PFSK-1 (cell line): Measurements from ENCODE around the gene DDOST.

ENCODE experiments used
- FOXP2 ChIP-seq: optimal IDR thresholded peaks from 2 replicates; pipeline ENCODE3; 2011; ENCODE audit warnings: borderline replicate concordance, control low read depth, inconsistent platforms; ENCODE audit not compliant: insufficient read depth; ENCODE audit errors: extremely low read length, extremely low read depth
- POLR2AphosphoS5 ChIP-seq: IDR thresholded peaks from 2 replicates; pipeline ENCODE4 v1.6.1; 2012; ENCODE audit warnings: low read depth, mild to moderate bottlenecking, control low read depth, low read length, moderate library complexity
- SIN3A ChIP-seq: IDR thresholded peaks from 2 replicates; pipeline ENCODE4 v1.6.1; 2012; ENCODE audit warnings: mild to moderate bottlenecking, low read length, moderate library complexity, borderline replicate concordance; ENCODE audit not compliant: insufficient read depth
- TAF1 ChIP-seq: IDR thresholded peaks from 2 replicates; pipeline ENCODE4 v1.6.1; 2012; ENCODE audit warnings: low read length, control low read depth, borderline replicate concordance; ENCODE audit not compliant: insufficient read depth
- TF ChIP-seq, protein P1 (sequence below), 2 experiments: IDR thresholded peaks; 2 replicates each; pipeline versions ENCODE4 v1.6.1 to v1.8.0; 2011 to 2012; ENCODE audit warnings: low read depth in 2 of 2, low read length in 2 of 2, control low read depth in 1 of 2, inconsistent platforms in 1 of 2, mild to moderate bottlenecking in 1 of 2, moderate library complexity in 1 of 2; ENCODE audit not compliant: insufficient read depth in 1 of 2

The DDOST gene

DNA sequence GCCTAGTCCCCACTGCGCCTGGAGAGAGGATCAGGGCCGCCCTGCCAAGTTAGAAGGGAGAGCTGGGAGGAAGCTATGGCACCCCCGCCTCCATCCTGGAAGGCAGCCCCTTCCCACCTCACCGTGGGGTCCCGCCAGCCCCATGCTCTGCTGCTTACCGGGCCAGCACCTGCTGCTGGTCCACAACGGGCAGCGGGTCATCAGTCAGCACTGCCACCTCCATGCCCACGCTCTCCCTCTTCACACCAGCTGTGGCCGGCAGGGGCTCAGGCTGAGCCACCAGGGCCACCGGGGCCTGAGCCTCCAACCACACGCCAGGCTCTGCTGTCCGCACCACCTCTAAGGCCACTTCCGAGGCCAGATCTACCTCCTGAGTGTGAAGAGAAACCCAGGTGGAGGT lies 23.5 kb upstream of the DDOST start:
- no peak for TF ChIP-seq FOXP2
- TF ChIP-seq POLR2AphosphoS5: no peak
- no peak for TF ChIP-seq SIN3A
- no peak for TF ChIP-seq TAF1
- TF ChIP-seq, protein P1, sequence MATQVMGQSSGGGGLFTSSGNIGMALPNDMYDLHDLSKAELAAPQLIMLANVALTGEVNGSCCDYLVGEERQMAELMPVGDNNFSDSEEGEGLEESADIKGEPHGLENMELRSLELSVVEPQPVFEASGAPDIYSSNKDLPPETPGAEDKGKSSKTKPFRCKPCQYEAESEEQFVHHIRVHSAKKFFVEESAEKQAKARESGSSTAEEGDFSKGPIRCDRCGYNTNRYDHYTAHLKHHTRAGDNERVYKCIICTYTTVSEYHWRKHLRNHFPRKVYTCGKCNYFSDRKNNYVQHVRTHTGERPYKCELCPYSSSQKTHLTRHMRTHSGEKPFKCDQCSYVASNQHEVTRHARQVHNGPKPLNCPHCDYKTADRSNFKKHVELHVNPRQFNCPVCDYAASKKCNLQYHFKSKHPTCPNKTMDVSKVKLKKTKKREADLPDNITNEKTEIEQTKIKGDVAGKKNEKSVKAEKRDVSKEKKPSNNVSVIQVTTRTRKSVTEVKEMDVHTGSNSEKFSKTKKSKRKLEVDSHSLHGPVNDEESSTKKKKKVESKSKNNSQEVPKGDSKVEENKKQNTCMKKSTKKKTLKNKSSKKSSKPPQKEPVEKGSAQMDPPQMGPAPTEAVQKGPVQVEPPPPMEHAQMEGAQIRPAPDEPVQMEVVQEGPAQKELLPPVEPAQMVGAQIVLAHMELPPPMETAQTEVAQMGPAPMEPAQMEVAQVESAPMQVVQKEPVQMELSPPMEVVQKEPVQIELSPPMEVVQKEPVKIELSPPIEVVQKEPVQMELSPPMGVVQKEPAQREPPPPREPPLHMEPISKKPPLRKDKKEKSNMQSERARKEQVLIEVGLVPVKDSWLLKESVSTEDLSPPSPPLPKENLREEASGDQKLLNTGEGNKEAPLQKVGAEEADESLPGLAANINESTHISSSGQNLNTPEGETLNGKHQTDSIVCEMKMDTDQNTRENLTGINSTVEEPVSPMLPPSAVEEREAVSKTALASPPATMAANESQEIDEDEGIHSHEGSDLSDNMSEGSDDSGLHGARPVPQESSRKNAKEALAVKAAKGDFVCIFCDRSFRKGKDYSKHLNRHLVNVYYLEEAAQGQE (IDR thresholded peaks at IDR 0.05; ENCODE audit: insufficient read depth in 1 of 2, low read depth in 2 of 2, low read length in 2 of 2): no peak

GRCh38 chr1:20684050-20684620 lies 23.0 kb upstream of the DDOST start:
- TF ChIP-seq, protein P1 (IDR thresholded peaks at IDR 0.05; ENCODE audit: insufficient read depth in 1 of 2, low read depth in 2 of 2, low read length in 2 of 2): no peak
- TF ChIP-seq SIN3A (no peak), TAF1 (no peak), POLR2AphosphoS5 (no peak), FOXP2 (no peak)

DNA sequence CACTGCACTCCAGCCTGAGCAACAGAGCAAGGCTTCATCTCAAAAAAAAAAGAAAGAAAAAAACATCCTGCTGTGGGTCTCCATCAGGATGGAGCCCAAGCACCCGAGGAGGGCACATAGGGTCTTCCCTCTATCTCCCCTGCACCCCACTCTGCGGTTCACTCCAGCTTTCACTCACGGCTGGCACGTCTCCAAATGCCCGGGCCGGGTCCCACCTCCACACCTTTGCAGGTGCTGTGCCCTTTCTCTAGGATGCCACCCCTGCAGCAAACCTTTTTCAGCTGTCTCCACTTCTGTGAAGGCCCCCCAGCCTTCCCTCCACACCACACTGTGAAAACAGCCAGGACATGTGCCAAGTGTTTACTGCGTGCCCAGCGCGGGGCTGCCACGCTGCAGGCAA lies 22.4 kb upstream of the DDOST start:
- TF ChIP-seq TAF1 (no peak), POLR2AphosphoS5 (no peak), SIN3A (no peak), FOXP2 (no peak)
- TF ChIP-seq, protein P1 (IDR thresholded peaks at IDR 0.05; ENCODE audit: insufficient read depth in 1 of 2, low read depth in 2 of 2, low read length in 2 of 2): no peak

GRCh38 chr1:20682571-20683236 lies 21.5 kb upstream of the DDOST start:
- TF ChIP-seq, protein P1 (IDR thresholded peaks at IDR 0.05; ENCODE audit: insufficient read depth in 1 of 2, low read depth in 2 of 2, low read length in 2 of 2): no peak
- no peak for TF ChIP-seq TAF1
- TF ChIP-seq SIN3A: no peak
- TF ChIP-seq FOXP2: no peak
- no peak for TF ChIP-seq POLR2AphosphoS5
